Stimulated activated CD4-positive, alpha-beta T cell treated with anti-CD3 and anti-CD28 coated beads, Interleukin-15, amount 100 ng/mL, for 24 hours (primary cell): ENCODE results near the gene ITGA1.
"Not testable (repeated sequence)": the region's sequence is repeated elsewhere in the genome, so short reads cannot be mapped to it uniquely, and the experiment has no call there.

Source experiments
- DNase-seq: peaks from one replicate; pipeline ENCODE4 v3.0.0-alpha.2; 2020

Gene ITGA1

DNA sequence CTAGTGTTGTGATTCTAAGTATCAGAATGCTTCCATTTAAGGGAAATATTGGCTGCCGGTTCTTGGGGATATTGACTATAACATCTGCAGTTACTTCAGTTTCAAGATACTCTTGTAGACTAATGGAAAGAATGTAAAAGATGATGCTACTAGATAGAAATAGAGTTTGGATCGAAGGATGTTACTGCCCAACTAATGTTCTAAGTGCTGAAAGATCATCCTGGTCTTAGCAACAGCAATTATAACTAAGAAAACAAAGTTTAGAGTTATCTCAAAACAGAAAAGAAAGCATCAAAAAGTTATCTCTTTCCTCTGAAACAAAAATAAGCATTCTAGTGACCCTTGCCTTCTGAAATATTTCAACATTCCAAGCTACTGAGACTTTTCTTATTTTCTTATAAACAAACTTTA, 49.9 kb downstream of the ITGA1 start:
- no peak for DNase-seq

GRCh38 chr5:52838326-52839015, 50.8 kb downstream of the ITGA1 start:
- no peak for DNase-seq

DNA sequence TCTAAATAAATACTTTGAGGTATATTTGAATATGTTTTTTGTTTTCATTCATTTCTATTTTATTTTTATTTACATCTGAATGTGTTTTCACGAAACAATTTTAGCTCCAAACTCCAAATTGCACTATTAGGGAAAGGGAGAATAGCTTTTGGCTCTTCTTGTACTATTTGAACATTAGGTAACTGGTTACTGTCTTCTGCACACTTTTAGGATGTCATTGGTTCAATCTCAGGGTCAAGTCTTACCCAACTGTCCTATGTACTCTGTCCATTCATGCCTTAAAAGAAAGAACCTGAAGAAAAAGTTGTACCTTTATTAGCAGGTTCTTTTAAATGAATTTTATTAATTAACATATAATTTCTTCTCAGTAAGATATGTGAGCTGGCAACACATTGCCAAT, 51.6 kb downstream of the ITGA1 start:
- DNase-seq: no peak

DNA sequence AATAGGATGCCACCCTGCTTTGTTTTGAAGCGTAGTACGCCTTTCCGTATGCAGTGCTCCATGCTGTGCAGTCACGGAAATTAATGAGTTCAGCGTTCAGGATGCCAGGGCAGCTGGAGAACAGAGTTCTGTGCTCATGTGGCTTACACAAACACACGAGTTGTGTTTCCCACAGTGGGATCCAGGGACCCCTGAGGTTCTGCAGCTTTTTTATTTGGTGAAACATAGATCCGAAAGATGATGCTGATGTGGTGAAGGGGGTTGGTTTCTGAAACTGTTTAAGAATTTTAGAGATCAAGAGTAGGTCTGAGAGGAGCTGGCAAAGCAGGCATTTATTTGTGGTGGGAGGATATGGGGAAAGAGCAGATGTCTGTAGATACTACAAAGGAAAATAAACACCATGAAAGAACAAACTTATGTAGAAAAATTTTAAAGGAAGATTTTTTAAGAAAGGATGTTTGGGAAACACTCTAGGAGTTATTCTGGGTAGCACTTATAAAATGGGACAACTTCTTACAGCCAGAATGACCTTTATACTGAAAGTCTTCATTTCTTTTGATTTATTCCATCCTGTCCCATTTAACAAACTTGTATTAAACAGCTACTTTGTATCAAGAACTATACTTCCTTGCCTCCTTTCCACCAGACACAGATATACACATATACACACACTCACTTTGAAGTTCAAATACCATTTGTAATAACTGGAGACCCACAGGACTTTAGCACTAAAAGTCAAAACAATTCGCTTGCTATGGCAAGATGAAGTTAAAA, 52.7 kb downstream of the ITGA1 start:
- no peak for DNase-seq

- DNase-seq: no peak
These were observed 53.4 kb downstream of the ITGA1 start for GRCh38 chr5:52841114-52841513.

GRCh38 chr5:52842111-52842510, 54.4 kb downstream of the ITGA1 start:
- no peak for DNase-seq

GRCh38 chr5:52844885-52845284, 57.2 kb downstream of the ITGA1 start:
- DNase-seq: no peak

- no peak for DNase-seq
These were observed 58.6 kb downstream of the ITGA1 start for GRCh38 chr5:52846182-52846842.

DNA sequence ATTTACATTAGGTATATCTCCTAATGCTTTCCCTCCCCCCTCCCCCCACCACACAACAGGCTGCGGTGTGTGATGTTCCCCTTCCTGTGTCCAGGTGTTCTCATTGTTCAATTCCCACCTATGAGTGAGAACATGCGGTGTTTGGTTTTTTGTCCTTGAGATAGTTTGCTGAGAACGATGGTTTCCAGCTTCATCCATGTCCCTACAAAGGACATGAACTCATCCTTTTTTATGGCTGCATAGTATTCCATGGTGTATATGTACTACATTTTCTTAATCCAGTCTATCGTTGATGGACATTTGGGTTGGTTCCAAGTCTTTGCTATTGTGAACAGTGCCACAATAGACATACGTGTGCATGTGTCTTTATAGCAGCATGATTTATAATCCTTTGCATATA, 61.0 kb downstream of the ITGA1 start:
- DNase-seq: not testable (repeated sequence)

DNA sequence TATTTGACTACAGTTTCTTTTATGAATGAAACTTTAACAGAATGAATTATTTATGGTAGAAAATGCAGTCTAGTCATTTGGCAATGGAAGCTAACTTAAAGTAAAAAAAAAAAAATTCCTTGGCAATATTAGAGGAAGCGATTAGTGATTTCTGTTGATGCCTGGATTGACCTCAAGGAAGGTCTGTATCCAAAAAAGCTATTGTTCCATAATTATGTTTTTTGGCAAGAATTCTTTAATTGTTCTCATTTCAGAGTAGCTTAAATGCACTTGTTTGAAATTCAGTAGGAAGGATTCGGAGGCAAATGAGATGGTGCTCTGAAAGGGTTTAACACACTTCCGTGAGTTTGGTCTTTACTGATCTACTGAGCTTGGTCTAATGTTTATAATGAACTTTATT, 61.8 kb downstream of the ITGA1 start:
- no peak for DNase-seq

GRCh38 chr5:52853650-52854049, 65.9 kb downstream of the ITGA1 start:
- DNase-seq: no peak

DNA sequence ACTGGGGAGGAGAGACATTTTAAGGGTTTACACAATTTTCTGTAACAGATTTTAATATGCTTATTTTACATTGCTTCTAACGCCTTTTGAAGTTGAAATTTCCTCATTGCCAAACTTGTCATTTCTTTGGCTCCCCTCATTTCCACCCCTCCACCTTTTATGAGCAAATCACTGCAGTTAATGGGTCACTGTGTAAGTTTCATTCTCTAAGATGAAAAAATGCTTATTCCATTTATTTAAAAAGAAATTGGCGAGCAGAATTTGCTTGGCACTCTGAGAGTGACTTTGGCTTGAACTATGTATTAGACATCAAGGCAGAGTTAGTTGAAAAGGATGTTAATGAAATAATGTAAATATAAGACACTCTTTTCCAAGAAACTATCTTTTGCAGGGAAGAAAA, 66.6 kb downstream of the ITGA1 start:
- DNase-seq: no peak

GRCh38 chr5:52854949-52855348, 67.2 kb downstream of the ITGA1 start:
- no peak for DNase-seq

GRCh38 chr5:52856564-52856963, 68.8 kb downstream of the ITGA1 start:
- DNase-seq: no peak

DNA sequence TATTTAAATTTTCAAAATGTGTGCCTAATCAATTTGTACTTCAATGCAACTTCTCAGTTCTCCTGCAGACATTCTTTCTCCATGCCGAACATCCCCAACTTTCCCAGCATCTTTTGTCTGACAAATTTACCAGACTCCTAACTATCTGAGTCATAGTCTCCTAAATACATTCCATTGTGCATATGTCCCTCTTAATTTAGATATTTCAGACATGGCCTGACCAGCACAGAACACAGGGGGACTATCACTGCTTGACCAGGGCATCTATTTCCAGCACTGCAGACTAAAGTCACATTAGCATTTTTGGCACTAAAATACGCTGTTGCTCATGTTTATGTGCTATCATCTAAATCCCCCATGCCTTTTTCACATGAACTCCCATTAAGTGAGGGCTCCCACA, 71.9 kb downstream of the ITGA1 start:
- DNase-seq: no peak

DNA sequence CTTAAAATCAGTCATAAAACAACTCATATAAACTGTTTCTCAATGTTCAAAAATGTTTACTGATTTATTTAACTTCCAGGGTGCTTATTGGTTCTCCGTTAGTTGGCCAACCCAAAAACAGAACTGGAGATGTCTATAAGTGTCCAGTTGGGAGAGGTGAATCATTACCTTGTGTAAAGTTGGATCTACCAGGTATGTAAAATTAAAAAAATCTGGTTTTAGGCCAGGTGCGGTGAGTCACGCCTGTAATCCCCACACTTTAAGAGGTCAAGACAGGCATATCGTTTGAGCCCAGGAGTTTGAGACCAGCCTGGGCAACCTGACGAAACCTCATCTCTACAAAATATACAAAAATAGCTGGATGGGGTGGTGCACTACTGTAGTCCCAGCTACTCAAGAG, 73.7 kb downstream of the ITGA1 start:
- DNase-seq: no peak

DNA sequence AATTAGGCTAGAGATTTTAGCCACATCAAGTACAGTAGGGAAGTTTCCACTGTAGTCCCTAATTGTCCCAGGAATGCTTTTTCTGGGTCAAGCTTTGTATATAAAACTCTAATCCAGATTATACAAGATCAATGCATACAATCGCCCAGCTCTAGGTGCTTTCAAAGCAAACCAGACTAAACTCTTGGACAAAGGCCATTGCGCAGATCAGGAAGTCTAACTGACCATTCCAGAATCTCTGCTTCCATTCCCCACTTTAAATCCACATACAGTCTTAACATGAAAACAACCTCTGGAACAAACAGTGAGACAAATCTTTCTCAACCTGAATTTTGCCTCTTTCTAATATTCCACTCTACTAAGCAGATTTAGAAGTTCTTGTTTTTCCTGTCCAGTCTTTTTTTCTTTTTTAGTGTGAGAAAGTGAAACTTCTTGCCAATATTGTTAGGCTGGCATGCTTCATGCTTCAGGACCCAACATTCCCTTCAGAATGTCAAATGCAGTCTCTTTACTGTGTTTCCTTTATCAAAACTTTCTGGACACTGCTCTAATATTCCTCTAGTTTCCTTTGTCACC, 76.1 kb downstream of the ITGA1 start:
- DNase-seq: no peak

GRCh38 chr5:52864371-52864770, 76.7 kb downstream of the ITGA1 start:
- DNase-seq: no peak

GRCh38 chr5:52864884-52865283, 77.2 kb downstream of the ITGA1 start:
- no peak for DNase-seq

DNA sequence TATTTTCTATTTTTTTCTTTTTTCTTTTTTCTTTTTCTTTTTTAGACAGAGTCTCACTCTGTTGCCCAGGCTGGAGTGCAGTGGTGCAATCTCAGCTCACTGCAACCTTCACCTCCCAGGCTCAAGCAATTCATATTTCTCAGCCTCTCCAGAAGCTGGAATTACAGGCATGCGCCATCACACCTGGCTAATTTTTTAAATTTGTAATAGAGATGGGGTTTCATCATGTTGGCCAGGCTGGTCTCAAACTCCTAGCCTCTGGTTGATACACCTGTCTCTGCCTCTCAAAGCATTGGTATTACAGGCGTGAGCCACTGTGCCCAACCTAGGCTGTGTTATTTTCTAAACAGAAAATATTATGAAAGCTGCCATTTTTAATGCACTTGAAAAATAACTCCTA, 78.3 kb downstream of the ITGA1 start:
- DNase-seq: not testable (repeated sequence)

DNA sequence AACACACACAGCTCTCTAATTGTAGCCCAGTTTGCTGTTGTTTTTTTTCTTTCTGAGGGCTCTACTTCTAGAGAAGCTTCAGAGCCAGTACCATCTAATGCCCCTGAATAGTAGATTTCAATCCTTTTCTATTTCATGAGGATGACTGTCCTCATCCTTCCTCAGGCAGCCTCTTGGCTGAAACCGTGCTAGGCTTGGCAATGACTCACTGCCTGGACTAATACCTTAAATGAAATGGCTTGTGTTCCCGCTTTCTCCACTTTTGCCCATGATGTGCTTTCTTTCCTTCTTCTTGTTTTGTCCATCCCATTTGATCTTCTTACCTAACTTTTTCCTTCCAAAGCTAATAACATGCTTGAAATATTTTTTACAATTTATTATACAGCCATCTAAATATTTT, 80.1 kb downstream of the ITGA1 start:
- DNase-seq: no peak

DNA sequence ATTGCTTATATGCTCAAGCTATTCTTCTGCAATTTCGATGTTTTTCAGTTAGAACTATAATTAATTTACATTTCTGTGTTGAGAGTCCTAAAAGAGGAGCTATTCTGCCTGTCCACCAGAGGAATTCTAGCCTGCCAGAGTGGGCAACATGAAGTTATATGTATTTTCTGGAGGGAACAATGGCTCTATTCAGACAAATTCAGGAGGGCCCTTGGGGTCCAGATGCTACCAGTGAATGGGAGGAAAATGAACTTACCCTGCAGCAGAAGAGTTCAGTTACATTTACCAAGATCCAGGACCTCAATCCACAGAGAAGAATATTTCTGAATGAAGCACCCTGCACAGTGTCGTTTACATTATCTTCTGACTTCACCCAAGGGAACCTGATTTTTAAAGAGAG, 80.7 kb downstream of the ITGA1 start:
- no peak for DNase-seq

DNA sequence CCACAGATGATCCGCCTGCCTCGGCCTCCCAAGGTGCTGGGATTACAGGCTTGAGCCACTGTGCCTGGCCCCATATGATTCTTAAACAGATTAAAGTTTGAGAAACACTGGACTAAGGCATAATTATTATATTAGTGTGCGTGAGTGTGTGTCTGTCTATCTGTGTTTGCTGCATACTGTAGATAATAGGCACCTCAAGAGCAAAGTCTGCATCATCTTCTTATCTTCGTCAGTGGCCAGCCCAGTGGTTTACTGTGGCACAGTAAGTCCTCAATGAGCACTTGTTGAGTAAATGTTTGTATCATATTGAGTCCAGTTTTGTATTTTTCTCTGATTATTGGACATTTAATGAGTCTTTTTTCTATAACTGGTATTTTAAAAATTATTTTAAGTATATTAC, 81.7 kb downstream of the ITGA1 start:
- no peak for DNase-seq

DNA sequence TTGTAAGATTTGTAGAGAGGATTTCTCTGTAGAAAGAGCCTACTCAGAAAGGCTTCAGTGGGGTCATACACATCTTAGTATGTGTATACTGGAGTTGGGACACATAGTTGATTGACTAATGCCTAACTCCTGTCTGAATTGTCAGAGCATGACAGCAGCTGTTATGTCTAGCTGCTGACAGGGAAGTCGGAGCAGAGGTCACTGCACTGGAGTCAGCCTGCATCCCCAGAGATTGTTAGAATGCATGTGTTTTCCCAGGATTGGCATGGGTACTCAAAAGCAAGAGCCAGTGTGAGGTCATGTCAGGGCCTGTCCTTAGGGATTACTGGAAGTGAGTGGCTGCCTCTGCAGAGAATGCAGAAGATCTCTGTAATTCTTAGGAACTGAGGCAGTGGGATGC, 82.7 kb downstream of the ITGA1 start:
- no peak for DNase-seq
